KMS-11 (cell line): Measurements from ENCODE around the gene CC2D1A.

Experiments used
- H2AFZ ChIP-seq: fragments of 200-600 bp; sonication (generic); 2 replicates; pipeline ENCODE4 v1.6.1; 2016; ENCODE audit warnings: antibody characterized with exemption, mixed run types, low read depth
- H3K27ac ChIP-seq: fragments of 200-600 bp; sonication (generic); 2 replicates; pipeline ENCODE4 v1.6.1; 2016; ENCODE audit warnings: mild to moderate bottlenecking, mixed run types
- H3K27me3 ChIP-seq: fragments of 200-600 bp; sonication (generic); 2 replicates; pipeline ENCODE4 v1.6.1; 2017; ENCODE audit warnings: mild to moderate bottlenecking, low read depth, mixed run types, moderate library complexity; ENCODE audit not compliant: insufficient read depth
- H3K36me3 ChIP-seq: fragments of 200-600 bp; sonication (generic); 2 replicates; pipeline ENCODE4 v1.6.1; 2017; ENCODE audit warnings: mild to moderate bottlenecking, mixed run types; ENCODE audit not compliant: insufficient read depth
- H3K4me1 ChIP-seq: fragments of 200-600 bp; sonication (generic); 2 replicates; pipeline ENCODE4 v1.6.1; 2016; ENCODE audit warnings: mild to moderate bottlenecking, low read depth, mixed run types; ENCODE audit not compliant: poor library complexity, severe bottlenecking
- H3K4me2 ChIP-seq: fragments of 200-600 bp; sonication (generic); 2 replicates; pipeline ENCODE4 v1.7.0; 2016; ENCODE audit warnings: mild to moderate bottlenecking, mixed run types
- H3K4me3 ChIP-seq: fragments of 200-600 bp; sonication (generic); IDR thresholded peaks from 2 replicates; pipeline ENCODE4 v1.6.1; 2017; ENCODE audit warnings: low read depth, low read length, mixed read lengths; ENCODE audit not compliant: insufficient read depth
- H3K79me2 ChIP-seq: fragments of 200-600 bp; sonication (generic); 2 replicates; pipeline ENCODE4 v1.6.1; 2016; ENCODE audit warnings: low read depth, mixed run types; ENCODE audit not compliant: insufficient read depth
- H3K9ac ChIP-seq: fragments of 200-600 bp; sonication (generic); 2 replicates; pipeline ENCODE4 v1.6.1; 2016; ENCODE audit warnings: mild to moderate bottlenecking, mixed run types
- H4K20me1 ChIP-seq: fragments of 200-600 bp; sonication (generic); 2 replicates; pipeline ENCODE4 v1.6.1; 2016; ENCODE audit warnings: mild to moderate bottlenecking, mixed run types; ENCODE audit not compliant: insufficient read depth
- CTCF ChIP-seq: fragments of 200-600 bp; sonication (generic); conservative IDR thresholded peaks from 2 replicates; pipeline ENCODE4 v1.6.1; 2017; ENCODE audit warnings: low read depth, mild to moderate bottlenecking, antibody characterized with exemption, low read length, moderate library complexity, mixed read lengths

CC2D1A gene

GRCh38 chr19:13931391-13932148, 25.6 kb downstream of the CC2D1A start:
- Histone ChIP-seq H2AFZ (no peak overlapping the region), H3K79me2 (no peaks in the 10 kb centered on the region), H3K4me2 (no peak overlapping the region), H3K27ac (no peak overlapping the region), H3K4me1 (no peaks in the 10 kb centered on the region), H4K20me1 (no peaks in the 10 kb centered on the region), H3K36me3 (no peaks in the 10 kb centered on the region), H3K27me3 (no peaks in the 10 kb centered on the region), H3K9ac (no peak overlapping the region), H3K4me3 (no peak overlapping the region)
- no peak for TF ChIP-seq CTCF

- Histone ChIP-seq H3K4me1 (no peaks in the 10 kb centered on the region), H2AFZ (no peak overlapping the region), H3K27ac (no peak overlapping the region), H3K4me3 (no peak overlapping the region), H3K4me2 (no peak overlapping the region), H3K36me3 (no peaks in the 10 kb centered on the region), H3K79me2 (no peaks in the 10 kb centered on the region), H4K20me1 (no peaks in the 10 kb centered on the region), H3K9ac (no peak overlapping the region), H3K27me3 (no peaks in the 10 kb centered on the region)
- TF ChIP-seq CTCF: no peak
These were observed 26.2 kb downstream of the CC2D1A start for GRCh38 chr19:13932149-13932637.

GRCh38 chr19:13932911-13933393, 27.0 kb downstream of the CC2D1A start:
- Histone ChIP-seq H3K36me3 (no peaks in the 10 kb centered on the region), H3K79me2 (no peaks in the 10 kb centered on the region), H3K9ac (no peak overlapping the region), H4K20me1 (no peaks in the 10 kb centered on the region), H3K4me2 (no peak overlapping the region), H3K27ac (no peak overlapping the region), H2AFZ (no peak overlapping the region), H3K4me3 (no peak overlapping the region), H3K4me1 (no peaks in the 10 kb centered on the region), H3K27me3 (no peaks in the 10 kb centered on the region)
- TF ChIP-seq CTCF: no peak

GRCh38 chr19:13934785-13935109, 28.7 kb downstream of the CC2D1A start:
- Histone ChIP-seq H3K4me1 (no peaks in the 10 kb centered on the region), H2AFZ (no peak overlapping the region), H3K36me3 (no peaks in the 10 kb centered on the region), H3K4me3 (no peak overlapping the region), H4K20me1 (no peaks in the 10 kb centered on the region), H3K9ac (no peak overlapping the region), H3K79me2 (no peaks in the 10 kb centered on the region), H3K27me3 (no peaks in the 10 kb centered on the region; the same call in 1 of the 2 replicates), H3K27ac (no peak overlapping the region), H3K4me2 (no peak overlapping the region)
- no peak for TF ChIP-seq CTCF
